Skeletal muscle cell (primary cell): ENCODE data around the gene TNFRSF1B.

Experiments
- DNase-seq: peaks from one replicate; pipeline ENCODE4 v3.0.0-alpha.2; 2010; ENCODE audit warnings: low read depth
- H3K4me3 ChIP-seq: 2 replicates; pipeline ENCODE4 v1.5.1; 2011; ENCODE audit warnings: low read depth, mild to moderate bottlenecking, control low read depth, low read length, moderate library complexity

The TNFRSF1B gene

GRCh38 chr1:12171206-12172041 lies 4.6 kb downstream of the TNFRSF1B start:
- H3K4me3 ChIP-seq = no peak overlapping the region
- no peak for DNase-seq

- no peak for DNase-seq
Measured at GRCh38 chr1:12172042-12172851, 5.5 kb downstream of the TNFRSF1B start.

GRCh38 chr1:12173041-12173509 lies 6.3 kb downstream of the TNFRSF1B start:
- no peak overlapping the region for H3K4me3 ChIP-seq
- DNase-seq = no peak

More at GRCh38 chr1:12172042-12172851, 5.5 kb downstream of the TNFRSF1B start:
- no peak overlapping the region for H3K4me3 ChIP-seq

GRCh38 chr1:12173631-12174121 lies 6.9 kb downstream of the TNFRSF1B start:
- H3K4me3 ChIP-seq = no peak overlapping the region
- DNase-seq = no peak

- no peak overlapping the region for H3K4me3 ChIP-seq
- DNase-seq = no peak
Measured at GRCh38 chr1:12174924-12175810, 8.4 kb downstream of the TNFRSF1B start.

GRCh38 chr1:12176298-12177118 lies 9.7 kb downstream of the TNFRSF1B start:
- no peak overlapping the region for H3K4me3 ChIP-seq
- DNase-seq = no peak

GRCh38 chr1:12177156-12177998 lies 10.6 kb downstream of the TNFRSF1B start:
- no peak overlapping the region for H3K4me3 ChIP-seq

GRCh38 chr1:12177999-12178441 lies 11.2 kb downstream of the TNFRSF1B start:
- no peak overlapping the region for H3K4me3 ChIP-seq
- DNase-seq = peak; percentile 87

More at GRCh38 chr1:12177156-12177998, 10.6 kb downstream of the TNFRSF1B start:
- DNase-seq = no peak

GRCh38 chr1:12178511-12178910 lies 11.7 kb downstream of the TNFRSF1B start:
- H3K4me3 ChIP-seq = no peak overlapping the region
- DNase-seq = no peak

- peak; percentile 53 for DNase-seq
- no peak overlapping the region for H3K4me3 ChIP-seq
Measured at GRCh38 chr1:12179111-12179519, 12.3 kb downstream of the TNFRSF1B start.

GRCh38 chr1:12179676-12180075 lies 12.9 kb downstream of the TNFRSF1B start:
- no peak overlapping the region for H3K4me3 ChIP-seq
- no peak for DNase-seq

GRCh38 chr1:12180315-12180714 lies 13.5 kb downstream of the TNFRSF1B start:
- H3K4me3 ChIP-seq = no peak overlapping the region
- no peak for DNase-seq

GRCh38 chr1:12180903-12181302 lies 14.1 kb downstream of the TNFRSF1B start:
- no peak overlapping the region for H3K4me3 ChIP-seq

GRCh38 chr1:12181568-12181967 lies 14.8 kb downstream of the TNFRSF1B start:
- H3K4me3 ChIP-seq = no peak overlapping the region
- no peak for DNase-seq

More at GRCh38 chr1:12180903-12181302, 14.1 kb downstream of the TNFRSF1B start:
- DNase-seq = no peak

GRCh38 chr1:12182410-12182984 lies 15.7 kb downstream of the TNFRSF1B start:
- no peak for DNase-seq
- H3K4me3 ChIP-seq = no peak overlapping the region

GRCh38 chr1:12183095-12183794 lies 16.5 kb downstream of the TNFRSF1B start:
- no peak overlapping the region for H3K4me3 ChIP-seq
- no peak for DNase-seq
